GM23338 (cell line): ENCODE results near the gene TREML4.

Experiments used
- EZH2 ChIP-seq: fragments of 200-600 bp; sonication (generic); IDR thresholded peaks from one replicate; pipeline ENCODE4 v1.8.0; 2017; ENCODE audit warnings: antibody characterized with exemption, mild to moderate bottlenecking, low read depth; ENCODE audit not compliant: unreplicated experiment
- EZH2phosphoT487 ChIP-seq: fragments of 200-600 bp; sonication (generic); IDR thresholded peaks from one replicate; pipeline ENCODE4 v1.8.1; 2018; ENCODE audit warnings: antibody characterized with exemption; ENCODE audit not compliant: unreplicated experiment
- TF ChIP-seq, protein P1 (sequence below), 2 experiments: fragments of 200-600 bp in 1 of 2; sonication (generic) in 1 of 2; conservative IDR thresholded peaks; 2 replicates each; pipeline versions ENCODE4 v1.5.1 to v1.6.1; 2016 to 2017; ENCODE audit warnings: antibody characterized with exemption in 2 of 2, low read depth in 2 of 2, mild to moderate bottlenecking in 2 of 2, moderate library complexity in 1 of 2

DNA sequence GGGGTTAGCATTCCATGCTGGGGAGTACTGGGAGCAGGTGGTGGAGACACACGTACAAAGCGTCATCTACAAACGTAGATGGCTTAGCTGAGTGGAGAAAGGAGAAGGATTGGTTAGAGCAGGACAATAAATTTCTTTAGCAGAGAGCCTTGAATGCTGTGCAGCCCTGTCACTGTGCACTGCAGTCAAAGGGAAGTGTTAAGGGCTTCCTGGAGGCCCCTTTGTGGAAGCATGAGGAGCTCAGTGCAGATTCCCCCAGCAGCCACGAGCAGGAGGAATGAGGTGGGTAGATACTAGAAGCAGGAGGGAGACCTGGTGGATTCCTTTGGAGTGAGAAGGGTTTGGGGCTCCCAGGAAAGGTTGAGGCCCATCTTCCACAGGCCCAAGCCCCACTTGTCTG lies 6.1 kb upstream of the TREML4 start:
- TF ChIP-seq EZH2 (no peak), EZH2phosphoT487 (no peak)
- TF ChIP-seq, protein P1, sequence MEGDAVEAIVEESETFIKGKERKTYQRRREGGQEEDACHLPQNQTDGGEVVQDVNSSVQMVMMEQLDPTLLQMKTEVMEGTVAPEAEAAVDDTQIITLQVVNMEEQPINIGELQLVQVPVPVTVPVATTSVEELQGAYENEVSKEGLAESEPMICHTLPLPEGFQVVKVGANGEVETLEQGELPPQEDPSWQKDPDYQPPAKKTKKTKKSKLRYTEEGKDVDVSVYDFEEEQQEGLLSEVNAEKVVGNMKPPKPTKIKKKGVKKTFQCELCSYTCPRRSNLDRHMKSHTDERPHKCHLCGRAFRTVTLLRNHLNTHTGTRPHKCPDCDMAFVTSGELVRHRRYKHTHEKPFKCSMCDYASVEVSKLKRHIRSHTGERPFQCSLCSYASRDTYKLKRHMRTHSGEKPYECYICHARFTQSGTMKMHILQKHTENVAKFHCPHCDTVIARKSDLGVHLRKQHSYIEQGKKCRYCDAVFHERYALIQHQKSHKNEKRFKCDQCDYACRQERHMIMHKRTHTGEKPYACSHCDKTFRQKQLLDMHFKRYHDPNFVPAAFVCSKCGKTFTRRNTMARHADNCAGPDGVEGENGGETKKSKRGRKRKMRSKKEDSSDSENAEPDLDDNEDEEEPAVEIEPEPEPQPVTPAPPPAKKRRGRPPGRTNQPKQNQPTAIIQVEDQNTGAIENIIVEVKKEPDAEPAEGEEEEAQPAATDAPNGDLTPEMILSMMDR (conservative IDR thresholded peaks at IDR 0.05; ENCODE audit: low read depth in 2 of 2): no peak
